ENCODE measurements around the gene DDC.

The DDC gene

GRCh38 chr7:50450590-50451032 is 114.6 kb downstream of the DDC start:
- no peak for DNase-seq

DNA sequence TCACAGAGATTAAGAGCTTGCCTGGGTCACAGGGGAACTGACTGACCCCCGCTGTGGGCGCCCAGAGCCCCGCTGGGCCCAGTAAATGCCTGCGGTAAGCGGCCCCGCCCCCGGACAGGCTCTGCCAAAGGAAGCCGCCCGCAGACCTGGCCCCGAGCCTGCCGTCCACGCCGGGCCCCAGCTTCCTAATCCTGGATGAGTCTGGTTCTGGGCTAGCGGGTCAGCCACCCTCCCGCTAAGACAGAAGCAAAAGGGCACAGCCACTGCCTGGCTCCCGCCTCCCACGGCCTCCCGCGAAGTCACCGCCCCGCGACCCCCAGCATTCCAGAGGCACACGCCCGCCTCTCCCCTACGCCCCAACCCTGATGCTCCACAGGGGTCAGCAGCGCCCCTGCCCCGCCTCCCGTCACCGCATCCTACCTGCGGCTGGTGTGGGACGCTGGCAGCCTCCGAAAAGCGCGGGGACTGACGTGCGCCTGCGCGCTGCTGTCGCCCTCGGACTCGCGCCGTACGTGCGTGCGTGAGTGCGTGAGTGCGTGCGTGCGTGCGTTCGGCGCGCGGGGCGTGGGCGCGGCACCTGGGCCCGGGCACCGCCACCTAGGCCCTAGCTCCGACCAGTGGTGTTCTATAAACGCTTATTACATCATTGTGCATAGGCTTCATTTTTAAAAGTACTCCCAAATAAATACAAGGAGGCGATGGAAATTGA is 115.2 kb downstream of the DDC start, which contains the start of gene FIGNL1:
Gene FIGNL1, minus strand, starts transcription at position 470 of the 709 bp plus-strand sequence. CDS start 3,063 bp downstream, outside the sequence.
- DNase-seq, result peak; percentile 77

DNA sequence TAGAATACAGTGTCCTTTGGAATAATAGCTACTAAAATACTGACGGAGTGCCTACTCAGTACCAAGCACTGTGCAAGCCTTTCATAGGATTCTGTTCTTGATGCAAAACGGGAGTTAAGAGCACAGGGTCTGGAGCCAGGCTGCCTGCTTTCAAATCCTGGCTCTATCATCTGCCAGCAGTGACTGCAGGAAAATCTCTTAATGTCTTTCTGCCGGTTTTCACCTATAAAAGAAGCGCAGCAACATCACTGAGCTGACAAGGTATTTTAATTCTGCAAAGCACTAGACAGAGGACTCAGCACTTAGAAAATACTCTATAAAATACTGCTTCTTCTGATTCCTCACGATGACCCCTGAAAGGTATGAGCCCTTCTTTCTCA is 115.7 kb downstream of the DDC start:
- peak; percentile 4 for DNase-seq

DNA sequence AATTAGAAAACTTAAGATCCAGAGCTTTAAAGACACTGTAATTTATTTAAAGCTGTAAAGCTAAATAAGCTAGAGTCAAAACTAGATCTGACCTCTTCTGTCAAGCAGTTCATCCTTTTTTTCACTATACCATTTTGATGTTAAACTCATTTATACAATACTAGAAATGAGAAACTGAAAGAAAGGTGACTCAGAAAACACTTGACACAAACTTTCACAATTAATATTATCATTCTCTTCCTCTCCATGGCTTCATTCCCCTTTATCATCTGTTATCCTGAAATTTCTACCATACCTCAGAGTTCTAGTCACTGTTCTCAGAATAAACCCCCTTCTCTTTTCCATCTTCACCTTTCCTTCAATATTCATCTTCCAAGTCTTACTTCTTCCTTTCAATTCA is 116.4 kb downstream of the DDC start:
- DNase-seq, result no peak

GRCh38 chr7:50446542-50446960 is 118.7 kb downstream of the DDC start:
- DNase-seq, result no peak

- DNase-seq, result no peak
Observed at GRCh38 chr7:50436133-50436806, 128.9 kb downstream of the DDC start.

- DNase-seq, result no peak
Observed at GRCh38 chr7:50431722-50432305, 133.4 kb downstream of the DDC start.

GRCh38 chr7:50431316-50431715 is 133.9 kb downstream of the DDC start:
- DNase-seq, result no peak

DNA sequence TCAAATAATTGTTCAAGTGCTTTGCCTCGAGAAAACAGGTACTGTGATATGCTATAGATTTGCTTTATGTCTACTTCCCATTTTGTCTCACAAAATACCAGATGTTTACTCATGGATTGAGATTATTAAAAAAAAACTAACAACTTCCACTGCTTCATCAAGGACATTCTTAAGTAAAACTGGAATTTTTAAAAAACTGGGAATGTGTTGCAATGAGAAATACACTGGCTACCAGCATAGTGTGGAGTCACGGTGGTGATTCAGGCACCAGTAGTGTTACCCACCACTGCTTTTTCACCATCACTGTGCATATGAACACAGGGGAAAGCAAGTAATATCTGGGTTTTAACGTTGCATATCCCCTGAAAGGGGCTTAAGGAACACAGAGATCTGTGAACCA is 136.3 kb downstream of the DDC start:
- no peak for DNase-seq

DNA sequence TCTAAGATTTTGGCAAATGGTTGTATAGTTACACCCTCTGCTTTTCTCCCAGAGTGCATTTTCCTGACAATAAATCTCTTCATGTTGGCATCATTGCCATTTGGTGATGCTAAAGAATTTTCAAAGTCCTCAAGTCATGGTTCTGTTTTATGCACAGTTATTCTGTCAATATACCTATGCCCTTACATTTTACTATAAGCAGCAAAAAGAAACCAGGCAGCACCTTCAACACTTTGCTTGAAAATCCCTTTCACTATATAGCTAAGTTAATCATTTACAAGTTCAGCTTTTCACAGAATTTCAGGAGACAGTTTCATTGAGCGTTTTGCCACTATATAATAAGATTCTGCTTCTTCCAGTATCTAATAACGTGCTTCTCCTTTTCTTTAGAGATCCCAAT is 137.7 kb downstream of the DDC start:
- no peak for DNase-seq

GRCh38 chr7:50426280-50427045 is 138.7 kb downstream of the DDC start:
- no peak for DNase-seq

GRCh38 chr7:50425318-50425717 is 139.9 kb downstream of the DDC start:
- no peak for DNase-seq

- no peak for DNase-seq
Observed at GRCh38 chr7:50423860-50424259, 141.3 kb downstream of the DDC start.

DNA sequence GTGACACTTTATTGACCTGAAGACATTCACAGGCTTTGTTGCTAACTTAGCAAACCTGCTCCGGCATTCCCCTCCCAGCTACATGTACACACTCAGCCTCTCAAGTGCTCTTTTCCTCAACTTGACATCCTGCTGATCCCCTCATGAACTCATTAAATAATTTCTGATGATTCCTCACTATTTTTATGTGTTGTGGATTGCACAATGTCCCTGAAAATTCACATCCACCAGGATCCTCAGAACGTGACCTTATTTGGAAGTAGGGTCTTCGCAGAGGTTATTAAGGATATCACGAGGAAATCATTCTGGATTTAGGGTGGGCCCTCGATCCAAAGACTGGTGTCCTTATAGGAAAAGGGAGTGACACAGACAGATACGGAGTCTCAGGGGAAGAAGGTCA is 142.3 kb downstream of the DDC start:
- DNase-seq, result no peak

DNA sequence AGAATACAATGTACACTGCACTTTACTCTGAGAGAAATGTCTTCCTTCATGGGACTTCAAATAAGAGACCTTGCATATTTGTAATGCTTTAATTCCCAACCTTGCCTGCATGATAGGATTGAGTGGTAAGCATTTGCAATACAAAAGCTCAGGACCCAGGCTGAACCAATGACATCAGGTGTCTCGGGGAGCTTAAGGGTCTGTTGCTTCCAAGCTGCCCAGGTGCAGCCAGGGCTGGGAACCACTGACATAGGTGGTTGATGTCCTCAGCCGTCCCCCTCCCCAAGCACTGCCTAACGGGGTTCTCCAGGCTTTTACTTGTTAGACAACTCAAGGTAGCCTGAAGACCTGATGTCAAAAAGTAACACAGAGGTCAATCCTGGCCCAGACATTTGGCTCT is 144.2 kb downstream of the DDC start:
- DNase-seq, result no peak

- no peak for DNase-seq
Observed at GRCh38 chr7:50418526-50419290, 146.5 kb downstream of the DDC start.

DNA sequence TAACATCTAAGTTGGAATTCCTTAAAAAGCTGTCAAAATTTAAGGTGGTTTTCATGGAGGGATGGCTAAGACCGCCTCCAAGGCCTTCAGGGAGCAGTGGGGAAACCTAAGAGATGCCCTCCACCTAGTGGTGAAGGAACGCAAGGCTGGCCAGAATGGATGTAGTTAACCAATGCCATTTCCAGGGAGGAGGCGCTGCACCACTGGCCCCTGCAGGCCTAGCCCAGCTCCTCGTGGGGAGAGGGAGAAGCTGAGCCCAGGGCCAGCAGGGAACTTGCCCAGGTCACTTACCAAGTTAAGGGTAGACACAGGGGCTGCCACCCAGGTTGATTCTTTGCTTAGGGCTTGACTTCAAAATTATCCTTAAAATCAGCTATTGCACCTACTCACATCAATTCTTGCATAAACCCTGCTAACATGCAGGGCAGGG is 147.1 kb downstream of the DDC start:
- DNase-seq, result peak; percentile 19

- DNase-seq, result no peak
Observed at GRCh38 chr7:50416527-50417182, 148.6 kb downstream of the DDC start.

DNA sequence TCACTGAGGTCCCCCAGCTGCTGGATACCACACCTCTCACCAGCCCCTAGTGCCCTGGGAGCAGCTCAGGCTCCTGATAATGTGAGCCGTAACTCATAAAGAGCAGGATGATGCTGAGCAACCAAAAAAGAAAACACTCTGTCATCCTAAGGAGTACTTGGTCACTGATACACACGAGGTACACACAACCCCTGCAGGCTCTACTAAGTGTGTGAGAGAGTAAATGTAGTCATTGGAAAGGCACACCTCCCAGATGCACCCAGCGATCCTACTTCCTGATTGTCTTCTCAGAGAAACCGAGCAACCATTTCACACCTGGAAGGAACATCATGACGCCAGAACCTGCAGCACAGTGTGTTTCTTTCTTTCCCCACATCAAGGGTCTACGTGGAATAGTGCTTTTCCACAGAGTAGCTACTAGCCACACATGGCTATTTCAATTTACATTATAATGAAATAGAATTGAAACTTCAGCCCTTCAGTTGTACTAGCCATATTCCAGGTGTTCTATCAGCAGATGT is 149.3 kb downstream of the DDC start:
- no peak for DNase-seq

GRCh38 chr7:50413561-50413960 is 151.6 kb downstream of the DDC start:
- DNase-seq, result no peak

GRCh38 chr7:50412973-50413372 is 152.2 kb downstream of the DDC start:
- no peak for DNase-seq

DNA sequence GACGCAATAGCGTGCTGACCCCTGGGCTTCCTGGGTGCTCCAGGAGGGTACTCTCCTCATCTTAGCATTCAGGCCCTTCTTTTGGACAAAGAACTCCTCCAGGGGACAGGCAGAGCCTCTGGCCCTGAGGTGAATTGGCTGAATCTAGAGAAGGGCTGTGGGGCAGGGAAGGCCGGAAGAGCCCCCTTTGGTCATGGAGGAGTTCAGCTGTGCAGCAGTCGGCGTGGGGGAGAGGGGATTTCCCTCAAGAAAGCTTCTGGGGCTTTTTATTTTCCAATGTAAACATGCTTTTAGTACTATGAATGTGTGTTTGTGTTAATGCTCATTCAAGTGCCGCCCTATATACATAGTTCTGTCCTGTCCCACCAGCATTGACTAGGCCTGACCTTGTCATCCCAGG is 153.9 kb downstream of the DDC start:
- no peak for DNase-seq

Measured in NCI-H2227 treated with DMSO at 0.1 percent for 48 hours (cell line).